ENCODE data around the gene TUBA1C.

DNA sequence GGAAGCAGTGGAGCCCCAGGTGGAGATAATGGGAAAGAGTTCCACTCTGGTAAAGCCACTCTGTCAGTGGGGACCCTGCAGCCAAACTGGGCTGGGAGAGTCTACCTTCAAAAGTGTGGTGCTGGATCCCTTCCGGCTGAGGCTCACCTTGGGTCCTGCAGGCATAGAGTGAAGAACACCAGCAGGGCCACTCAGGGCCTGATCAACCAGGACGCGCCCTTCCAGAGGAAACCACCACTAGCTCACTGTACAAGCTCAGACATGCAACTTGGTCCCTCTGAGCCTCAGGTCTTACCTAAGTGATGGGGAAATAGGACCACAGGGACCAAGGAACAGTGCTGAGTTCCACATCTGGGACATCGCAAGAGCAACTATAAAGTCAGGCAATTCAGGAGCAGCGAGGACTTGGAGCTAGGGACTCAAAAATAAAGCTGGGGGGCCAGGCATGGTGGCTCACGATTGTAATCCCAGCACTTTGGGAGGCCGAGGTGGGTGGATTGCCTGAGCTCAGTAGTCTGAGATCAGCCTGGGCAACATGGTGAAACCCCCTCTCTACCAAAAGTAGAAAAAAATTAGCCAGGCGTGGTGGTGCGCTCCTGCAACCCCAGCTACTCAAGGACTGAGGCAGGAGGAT lies 24.2 kb downstream of the TUBA1C start:
- TF ChIP-seq POLR2A (IDR thresholded peaks at IDR 0.05): no peak
- no peak for TF ChIP-seq CTCF (IDR thresholded peaks at IDR 0.05)
